GM19239 (cell line): Measurements from ENCODE around the gene GDPD5.
A peak's percentile ranks its signal among the peaks of the same experiment; 100 is the strongest.

Source experiments
- DNase-seq: peaks from one replicate; pipeline ENCODE4 v3.0.0; 2011; ENCODE audit warnings: low spot score; ENCODE audit not compliant: insufficient read length
- FAIRE-seq: peaks from 2 replicates; lab custom pipeline; 2011; peaks lifted over from hg19 to GRCh38; lab: Jason Lieb, UNC

Gene GDPD5

GRCh38 chr11:75538150-75538942 is 12.6 kb upstream of the GDPD5 start:
- FAIRE-seq = no peak

GRCh38 chr11:75537740-75538139 is 12.0 kb upstream of the GDPD5 start:
- FAIRE-seq (no peak), DNase-seq (no peak)

More at GRCh38 chr11:75538150-75538942, 12.6 kb upstream of the GDPD5 start:
- DNase-seq = no peak

- no peak for DNase-seq
- peak; percentile 56 for FAIRE-seq
Observed at GRCh38 chr11:75536786-75537641, 11.3 kb upstream of the GDPD5 start.

GRCh38 chr11:75535071-75535470 is 9.3 kb upstream of the GDPD5 start:
- no peak for DNase-seq
- no peak for FAIRE-seq

GRCh38 chr11:75534259-75535069 is 8.7 kb upstream of the GDPD5 start:
- FAIRE-seq = no peak
- no peak for DNase-seq

GRCh38 chr11:75533896-75534258 is 8.1 kb upstream of the GDPD5 start:
- DNase-seq (no peak), FAIRE-seq (no peak)

GRCh38 chr11:75532200-75533048 is 6.7 kb upstream of the GDPD5 start:
- FAIRE-seq (peak; percentile 83), DNase-seq (peak; percentile 62)

GRCh38 chr11:75531325-75531724 is 5.6 kb upstream of the GDPD5 start:
- no peak for FAIRE-seq
- DNase-seq = no peak

- FAIRE-seq (no peak), DNase-seq (no peak)
Observed at GRCh38 chr11:75530577-75530976, 4.8 kb upstream of the GDPD5 start.

- FAIRE-seq = no peak
- DNase-seq = no peak
Observed at GRCh38 chr11:75527938-75528735, 2.4 kb upstream of the GDPD5 start.

GRCh38 chr11:75527130-75527529 is 1.4 kb upstream of the GDPD5 start:
- FAIRE-seq = no peak
- no peak for DNase-seq

- DNase-seq (no peak), FAIRE-seq (no peak)
Observed at GRCh38 chr11:75526192-75526541, 426 bp upstream of the GDPD5 start.

- DNase-seq (no peak), FAIRE-seq (no peak)
Observed at GRCh38 chr11:75524665-75525432, 892 bp downstream of the GDPD5 start.

GRCh38 chr11:75523811-75524664 is 1.7 kb downstream of the GDPD5 start:
- FAIRE-seq = no peak
- DNase-seq = no peak

- FAIRE-seq (peak; percentile 23), DNase-seq (no peak)
Observed at GRCh38 chr11:75523189-75523588, 2.6 kb downstream of the GDPD5 start.

- FAIRE-seq (no peak), DNase-seq (no peak)
Observed at GRCh38 chr11:75522286-75523044, 3.3 kb downstream of the GDPD5 start.

GRCh38 chr11:75520688-75521087 is 5.1 kb downstream of the GDPD5 start:
- FAIRE-seq (no peak), DNase-seq (no peak)
